Activated naive CD4-positive, alpha-beta T cell treated with anti-CD3 and anti-CD28 coated beads, Interleukin-2, amount 10 ng/mL, durations not matched to agents 7 days and 5 days (primary cell): ENCODE data around the gene CFB.
"Not testable (repeated sequence)": the region's sequence is repeated elsewhere in the genome, so short reads cannot be mapped to it uniquely, and the experiment has no call there.

ENCODE experiments used
- CTCF ChIA-PET: fragments of 350-600 bp; sonication (Branson Sonifier 250); formaldehyde crosslinking; loops from one replicate; lab custom pipeline; 2021; ENCODE audit warnings: antibody characterized with exemption; lab: Charles Lee
- DNase-seq: peaks from one replicate; pipeline ENCODE4 v3.0.0-alpha.2; 2020
- H3K27ac Mint-ChIP-seq: one replicate; pipeline ENCODE4 v1.8.0; 2021; ENCODE audit warnings: mild to moderate bottlenecking, moderate library complexity, mixed read lengths
- H3K27me3 Mint-ChIP-seq: one replicate; pipeline ENCODE4 v1.8.0; 2021; ENCODE audit warnings: mild to moderate bottlenecking, mixed read lengths
- H3K36me3 Mint-ChIP-seq: one replicate; pipeline ENCODE4 v1.8.0; 2021; ENCODE audit warnings: mixed read lengths
- H3K4me1 Mint-ChIP-seq: one replicate; pipeline ENCODE4 v1.8.0; 2021; ENCODE audit warnings: mixed read lengths
- H3K4me3 Mint-ChIP-seq: one replicate; pipeline ENCODE4 v1.8.0; 2021; ENCODE audit warnings: mild to moderate bottlenecking, moderate library complexity, mixed read lengths
- H3K9me3 Mint-ChIP-seq: one replicate; pipeline ENCODE4 v1.8.0; 2021; ENCODE audit warnings: mixed read lengths

CFB gene

GRCh38 chr6:31966997-31967925, 21.4 kb downstream of the CFB start:
- Mint-ChIP-seq H3K9me3 (no peaks in the 10 kb centered on the region), H3K36me3 (peaks cover 65% of the 10 kb centered on the region), H3K4me3 (no peak overlapping the region), H3K4me1 (peaks cover 26% of the 10 kb centered on the region), H3K27ac (no peak overlapping the region), H3K27me3 (peaks cover 7% of the 10 kb centered on the region)
- no peak for DNase-seq
- CTCF ChIA-PET = no interaction called here

- CTCF ChIA-PET = no interaction called here
- Mint-ChIP-seq H3K27ac (no peak overlapping the region), H3K4me1 (peaks cover 33% of the 10 kb centered on the region), H3K9me3 (no peaks in the 10 kb centered on the region), H3K27me3 (peaks cover 8% of the 10 kb centered on the region), H3K4me3 (no peak overlapping the region), H3K36me3 (peaks cover 64% of the 10 kb centered on the region)
- no peak for DNase-seq
Measured at GRCh38 chr6:31967926-31968320, 22.0 kb downstream of the CFB start.

DNA sequence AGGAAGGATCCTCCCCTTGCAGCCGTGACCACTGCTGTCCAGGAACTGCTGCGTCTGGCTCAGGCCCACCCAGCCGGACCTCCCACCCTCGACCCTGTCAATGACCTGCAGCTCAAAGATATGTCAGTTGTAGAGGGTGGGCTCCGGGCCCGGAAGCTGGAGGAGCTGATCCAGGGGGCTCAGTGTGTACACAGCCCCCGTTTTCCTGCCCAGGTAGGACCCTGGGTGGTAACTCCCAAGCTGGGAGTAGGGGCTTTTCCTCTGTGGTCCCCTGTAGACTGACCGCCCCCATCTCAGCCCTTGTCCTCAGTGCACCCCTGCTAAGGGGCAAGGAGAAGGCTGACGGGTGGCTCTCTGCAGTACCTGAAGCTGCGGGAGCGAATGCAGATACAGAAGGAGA, 22.4 kb downstream of the CFB start:
- peaks cover 37% of the 10 kb centered on the region for H3K4me1 Mint-ChIP-seq
- CTCF ChIA-PET = interaction anchor here (1.5 kb wide), 1 partner anchor 16 kb away, joined by 6 read pairs; no protein-coding TSS in a partner anchor
- H3K27ac Mint-ChIP-seq = no peak overlapping the region
- no peaks in the 10 kb centered on the region for H3K9me3 Mint-ChIP-seq
- H3K27me3 Mint-ChIP-seq = peaks cover 8% of the 10 kb centered on the region
- peaks cover 64% of the 10 kb centered on the region for H3K36me3 Mint-ChIP-seq
- no peak overlapping the region for H3K4me3 Mint-ChIP-seq
- no peak for DNase-seq

DNA sequence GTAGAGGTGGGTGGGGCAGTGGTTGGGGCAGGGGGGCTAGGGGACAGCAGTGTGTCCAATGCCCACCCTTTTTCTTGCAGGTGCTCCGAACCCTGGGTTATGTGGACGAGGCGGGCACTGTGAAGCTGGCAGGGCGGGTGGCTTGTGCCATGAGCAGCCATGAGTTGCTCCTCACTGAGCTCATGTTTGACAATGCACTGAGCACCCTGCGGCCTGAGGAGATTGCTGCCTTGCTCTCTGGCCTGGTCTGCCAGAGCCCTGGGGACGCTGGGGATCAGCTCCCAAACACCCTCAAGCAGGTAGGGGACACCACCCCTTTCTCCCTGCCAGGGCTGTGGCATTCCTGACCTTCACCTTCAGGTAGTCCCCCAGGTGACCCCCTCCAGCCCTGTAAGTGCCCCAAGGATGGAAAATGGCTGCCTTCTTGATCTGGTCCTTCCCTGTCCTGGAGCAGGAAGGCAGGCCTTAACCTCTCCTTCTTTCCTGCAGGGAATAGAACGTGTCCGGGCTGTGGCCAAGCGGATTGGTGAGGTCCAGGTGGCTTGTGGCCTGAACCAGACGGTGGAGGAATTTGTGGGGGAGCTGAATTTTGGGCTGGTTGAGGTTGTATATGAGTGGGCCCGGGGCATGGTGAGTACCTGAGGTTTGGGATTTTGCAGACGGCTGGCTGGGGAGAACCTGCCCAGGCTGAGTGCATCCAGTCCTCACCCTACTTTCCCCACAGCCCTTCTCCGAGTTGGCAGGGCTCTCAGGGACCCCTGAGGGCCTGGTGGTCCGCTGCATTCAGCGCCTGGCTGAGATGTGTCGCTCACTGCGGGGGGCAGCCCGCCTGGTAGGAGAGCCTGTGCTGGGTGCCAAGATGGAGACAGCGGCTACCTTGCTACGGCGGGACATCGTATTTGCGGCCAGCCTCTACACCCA, 23.2 kb downstream of the CFB start:
- peaks cover 43% of the 10 kb centered on the region for H3K4me1 Mint-ChIP-seq

DNA sequence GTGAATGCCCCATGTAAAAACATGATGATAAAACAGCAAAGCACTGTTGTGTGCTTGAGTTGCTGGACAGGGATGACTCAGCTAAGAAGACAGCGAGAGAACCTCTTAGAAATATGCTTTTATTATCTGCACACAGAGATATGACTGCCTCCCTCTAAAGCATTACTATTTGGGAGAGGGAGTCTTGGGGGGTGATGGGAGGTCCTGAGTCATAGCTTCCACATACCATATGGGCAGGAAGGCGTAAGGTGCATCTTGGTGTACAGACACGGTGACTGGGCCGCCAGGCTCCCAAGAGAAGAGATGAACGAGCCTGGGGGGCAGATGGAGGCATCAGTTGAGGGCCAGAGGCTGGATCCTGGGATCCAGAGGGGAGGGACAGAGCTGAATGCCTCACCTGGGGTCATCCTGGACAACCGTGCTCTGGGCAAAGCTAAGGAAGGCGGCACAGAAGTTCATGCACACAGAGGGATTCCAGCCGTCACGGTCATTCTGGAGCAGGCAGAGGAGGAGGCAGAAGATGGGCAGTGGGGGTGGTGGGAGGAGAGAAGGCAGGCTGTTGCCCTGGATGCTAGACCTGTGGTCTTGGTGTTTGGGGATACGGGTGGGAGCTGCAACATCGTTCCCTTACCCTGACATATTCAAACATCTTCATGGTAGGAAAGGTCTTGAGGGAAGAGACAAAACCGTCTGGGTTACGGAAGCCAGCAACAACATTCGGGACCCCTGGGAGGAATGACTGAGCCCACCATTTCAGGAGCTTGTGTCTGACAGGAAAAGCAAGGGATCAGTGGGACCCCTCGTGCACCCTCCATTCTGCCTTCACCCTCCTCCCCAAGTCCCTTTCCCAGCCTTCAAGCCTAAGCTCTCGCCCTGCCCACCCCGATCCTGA, 24.1 kb downstream of the CFB start:
- Mint-ChIP-seq H3K27me3 (peaks cover 8% of the 10 kb centered on the region), H3K36me3 (peaks cover 54% of the 10 kb centered on the region), H3K4me3 (peak overlapping the region; percentile 97), H3K4me1 (peaks cover 48% of the 10 kb centered on the region), H3K27ac (peak overlapping the region; percentile 99), H3K9me3 (no peaks in the 10 kb centered on the region)
- CTCF ChIA-PET = interaction anchor here (1.4 to 1.5 kb wide), 2 partner anchors 11 to 18 kb away, joined by 3 to 6 read pairs; partner anchors contain the start of gene SKIC2
- no peak for DNase-seq

More for the DNA sequence above, 23.2 kb downstream of the CFB start:
- H3K36me3 Mint-ChIP-seq = peaks cover 60% of the 10 kb centered on the region
- no peak overlapping the region for H3K4me3 Mint-ChIP-seq
- no peaks in the 10 kb centered on the region for H3K9me3 Mint-ChIP-seq
- no peak for DNase-seq
- H3K27me3 Mint-ChIP-seq = peaks cover 8% of the 10 kb centered on the region
- CTCF ChIA-PET = interaction anchor here (1.4 to 1.5 kb wide), 2 partner anchors 10 to 17 kb away, joined by 3 to 6 read pairs; partner anchors contain the start of gene SKIC2
- H3K27ac Mint-ChIP-seq = peak overlapping the region; percentile 99

- no peak for DNase-seq
- Mint-ChIP-seq H3K9me3 (no peaks in the 10 kb centered on the region), H3K4me1 (peaks cover 48% of the 10 kb centered on the region), H3K27ac (peak overlapping the region; percentile 99), H3K4me3 (peak overlapping the region; percentile 97), H3K27me3 (peaks cover 8% of the 10 kb centered on the region), H3K36me3 (peaks cover 50% of the 10 kb centered on the region)
- CTCF ChIA-PET = interaction anchor here (0.5 to 1.3 kb wide), 3 partner anchors 12 to 316 kb away, joined by 3 to 6 read pairs (median 4); partner anchors contain the start of genes NELFE and SKIC2
Measured at GRCh38 chr6:31970604-31971271, 24.8 kb downstream of the CFB start.

GRCh38 chr6:31971279-31971992, 25.5 kb downstream of the CFB start:
- H3K36me3 Mint-ChIP-seq = peaks cover 45% of the 10 kb centered on the region
- H3K4me3 Mint-ChIP-seq = peak overlapping the region; percentile 97
- CTCF ChIA-PET = interaction anchor here (0.5 to 1.3 kb wide), 4 partner anchors 12 to 317 kb away, joined by 3 to 6 read pairs (median 4); partner anchors contain the start of genes EHMT2, NELFE and SKIC2
- peaks cover 48% of the 10 kb centered on the region for H3K4me1 Mint-ChIP-seq
- H3K27me3 Mint-ChIP-seq = peaks cover 8% of the 10 kb centered on the region
- DNase-seq = peak; percentile 26
- peak overlapping the region; percentile 99 for H3K27ac Mint-ChIP-seq
- no peaks in the 10 kb centered on the region for H3K9me3 Mint-ChIP-seq

DNA sequence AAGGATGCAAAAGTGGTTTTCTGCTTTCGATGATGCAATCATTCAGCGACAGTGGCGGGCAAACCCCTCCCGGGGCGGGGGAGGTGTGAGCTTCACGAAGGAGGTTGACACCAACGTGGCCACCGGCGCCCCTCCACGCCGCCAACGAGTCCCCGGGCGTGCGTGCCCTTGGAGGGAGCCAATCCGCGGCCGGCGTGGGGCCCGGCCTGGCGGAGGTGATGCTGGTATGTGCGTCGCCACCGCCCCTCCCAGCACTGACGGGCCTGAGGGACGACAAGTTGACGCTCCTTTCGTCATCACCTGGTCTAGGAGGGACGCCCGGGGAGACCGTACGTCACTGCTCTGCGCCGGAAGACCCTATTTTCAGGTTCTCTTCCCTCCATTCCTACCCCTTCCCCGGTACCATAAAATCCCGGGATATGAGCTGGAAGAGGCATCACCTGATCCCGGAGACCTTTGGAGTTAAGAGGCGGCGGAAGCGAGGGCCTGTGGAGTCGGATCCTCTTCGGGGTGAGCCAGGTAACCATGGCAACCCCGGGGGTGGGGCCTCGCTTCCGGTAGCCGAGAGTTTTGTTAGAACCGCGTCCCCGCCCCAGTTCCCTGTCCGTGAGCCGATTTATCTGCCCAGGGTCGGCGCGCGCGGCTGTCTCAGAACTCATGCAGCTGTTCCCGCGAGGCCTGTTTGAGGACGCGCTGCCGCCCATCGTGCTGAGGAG, 26.3 kb downstream of the CFB start, which contains the start of gene DXO:
DXO (minus strand) TSS at position 146 of the 716 bp plus-strand sequence. CDS start 463 bp downstream, outside the sequence.
- CTCF ChIA-PET = interaction anchor here (1.0 to 1.3 kb wide), 3 partner anchors 13 to 75 kb away, joined by 3 to 6 read pairs (median 4); partner anchors contain the start of genes EHMT2, NELFE and SKIC2
- DNase-seq = peak; percentile 97
- H3K27me3 Mint-ChIP-seq = peaks cover 8% of the 10 kb centered on the region
- no peaks in the 10 kb centered on the region for H3K9me3 Mint-ChIP-seq
- peak within 1 kb of the TSS; percentile 99 for H3K27ac Mint-ChIP-seq
- H3K4me1 Mint-ChIP-seq = peaks cover 48% of the 10 kb centered on the region
- H3K36me3 Mint-ChIP-seq = peaks cover 37% of the 10 kb centered on the region
- peak within 1 kb of the TSS; percentile 97 for H3K4me3 Mint-ChIP-seq

GRCh38 chr6:31972709-31973350, 26.9 kb downstream of the CFB start:
- Mint-ChIP-seq H3K4me3 (peak overlapping the region; percentile 97), H3K27ac (peak overlapping the region; percentile 99), H3K27me3 (peaks cover 8% of the 10 kb centered on the region), H3K36me3 (peaks cover 31% of the 10 kb centered on the region), H3K4me1 (peaks cover 50% of the 10 kb centered on the region), H3K9me3 (no peaks in the 10 kb centered on the region)
- DNase-seq = no peak
- CTCF ChIA-PET = interaction anchor here (0.9 to 1.0 kb wide), 2 partner anchors 21 to 75 kb away, joined by 3 read pairs; partner anchors contain the start of gene EHMT2

DNA sequence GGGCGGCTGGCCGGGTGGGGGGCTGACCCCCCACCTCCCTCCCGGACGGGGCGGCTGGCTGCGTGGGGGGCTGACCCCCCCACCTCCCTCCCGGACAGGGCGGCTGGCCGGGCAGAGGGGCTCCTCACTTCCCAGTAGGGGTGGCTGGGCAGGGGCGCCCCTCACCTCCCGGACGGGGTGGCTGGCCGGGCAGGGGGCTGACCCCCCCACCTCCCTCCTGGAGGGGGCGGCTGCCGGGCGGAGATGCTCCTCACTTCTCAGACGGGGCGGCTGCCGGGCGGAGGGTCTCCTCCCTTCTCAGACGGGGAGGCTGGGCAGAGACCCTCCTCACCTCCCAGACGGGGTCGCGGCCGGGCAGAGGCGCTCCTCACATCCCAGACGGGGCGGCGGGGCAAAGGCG, 30.2 kb downstream of the CFB start:
- H3K4me3 Mint-ChIP-seq, H3K27me3 Mint-ChIP-seq, H3K9me3 Mint-ChIP-seq, DNase-seq, CTCF ChIA-PET, H3K27ac Mint-ChIP-seq: not testable (repeated sequence)
- peaks cover 15% of the 10 kb centered on the region for H3K36me3 Mint-ChIP-seq
- peaks cover 49% of the 10 kb centered on the region for H3K4me1 Mint-ChIP-seq

DNA sequence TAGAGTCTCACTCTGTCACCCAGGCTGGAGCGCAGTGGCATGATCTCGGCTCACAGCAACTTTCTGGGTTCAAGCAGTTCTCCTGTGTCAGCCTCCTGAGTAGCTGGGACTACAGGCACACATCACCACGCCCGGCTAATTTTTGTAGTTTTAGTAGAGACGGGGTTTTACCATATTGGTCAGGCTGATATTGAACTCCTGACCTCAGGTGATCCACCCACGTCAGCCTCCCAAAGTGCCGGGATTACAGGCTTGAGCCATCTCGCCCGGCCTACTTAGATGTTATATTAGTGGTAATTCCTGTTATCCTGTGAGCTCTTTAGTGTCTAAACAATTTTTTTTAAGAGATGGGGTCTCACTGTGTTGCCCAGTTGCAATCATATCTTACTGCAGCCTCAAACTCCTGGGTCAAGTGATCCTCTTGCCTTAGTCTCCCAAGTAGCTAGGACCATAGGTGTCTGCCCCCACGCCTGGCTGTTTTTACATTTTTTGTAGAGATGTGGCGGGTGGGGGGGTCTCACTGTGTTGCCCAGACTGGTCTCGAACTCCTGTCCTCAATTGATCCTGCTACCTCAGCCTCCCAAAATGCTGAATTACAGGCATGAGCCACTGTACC, 32.0 kb downstream of the CFB start:
- Mint-ChIP-seq H3K27ac (no peak overlapping the region), H3K9me3 (no peaks in the 10 kb centered on the region), H3K4me3 (no peak overlapping the region), H3K36me3 (peaks cover 10% of the 10 kb centered on the region), H3K27me3 (no peaks in the 10 kb centered on the region), H3K4me1 (peaks cover 34% of the 10 kb centered on the region)
- DNase-seq = no peak
- CTCF ChIA-PET = no interaction called here
